NCI-H510A treated with DMSO at 0.1 percent for 48 hours (cell line): Measurements from ENCODE around the gene AP3D1.
A peak's percentile ranks its signal among the peaks of the same experiment; 100 is the strongest.

Experiments
- DNase-seq: peaks from one replicate; lab custom pipeline; 2025; lab: John Stamatoyannopoulos, UW

AP3D1 gene

GRCh38 chr19:2061495-2062388 lies 89.6 kb downstream of the AP3D1 start:
- DNase-seq, result peak; percentile 93

DNA sequence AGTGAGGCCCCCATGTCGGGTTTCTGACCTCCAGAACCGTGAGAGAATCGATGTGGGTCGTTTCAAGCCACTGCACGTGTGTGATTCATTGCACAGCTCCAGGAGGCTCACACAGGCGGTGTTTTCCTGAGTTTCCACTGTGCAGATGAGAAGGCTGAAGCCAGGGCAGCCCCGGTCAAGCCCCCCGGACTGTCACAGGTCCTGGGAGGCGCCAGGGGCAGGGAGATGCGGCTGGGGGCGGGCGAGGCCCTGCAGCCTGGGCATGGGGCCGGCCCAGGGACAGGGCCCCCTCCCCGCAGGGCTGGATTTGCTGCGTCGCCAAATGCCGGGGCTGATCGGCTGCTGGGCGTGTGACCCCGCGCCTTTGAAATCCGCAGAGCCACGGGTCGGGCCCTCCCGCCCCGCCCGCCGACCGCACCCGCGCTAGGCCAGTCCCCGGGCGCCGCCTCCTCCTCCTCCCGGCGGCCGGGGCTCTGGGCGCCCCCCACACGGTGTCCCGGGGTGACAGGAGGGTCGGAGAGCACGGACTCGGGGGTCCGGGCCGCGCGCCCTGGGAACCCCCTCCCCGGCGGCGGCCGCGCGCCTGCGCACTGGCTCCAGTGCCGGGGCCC lies 90.4 kb downstream of the AP3D1 start:
- no peak for DNase-seq

DNA sequence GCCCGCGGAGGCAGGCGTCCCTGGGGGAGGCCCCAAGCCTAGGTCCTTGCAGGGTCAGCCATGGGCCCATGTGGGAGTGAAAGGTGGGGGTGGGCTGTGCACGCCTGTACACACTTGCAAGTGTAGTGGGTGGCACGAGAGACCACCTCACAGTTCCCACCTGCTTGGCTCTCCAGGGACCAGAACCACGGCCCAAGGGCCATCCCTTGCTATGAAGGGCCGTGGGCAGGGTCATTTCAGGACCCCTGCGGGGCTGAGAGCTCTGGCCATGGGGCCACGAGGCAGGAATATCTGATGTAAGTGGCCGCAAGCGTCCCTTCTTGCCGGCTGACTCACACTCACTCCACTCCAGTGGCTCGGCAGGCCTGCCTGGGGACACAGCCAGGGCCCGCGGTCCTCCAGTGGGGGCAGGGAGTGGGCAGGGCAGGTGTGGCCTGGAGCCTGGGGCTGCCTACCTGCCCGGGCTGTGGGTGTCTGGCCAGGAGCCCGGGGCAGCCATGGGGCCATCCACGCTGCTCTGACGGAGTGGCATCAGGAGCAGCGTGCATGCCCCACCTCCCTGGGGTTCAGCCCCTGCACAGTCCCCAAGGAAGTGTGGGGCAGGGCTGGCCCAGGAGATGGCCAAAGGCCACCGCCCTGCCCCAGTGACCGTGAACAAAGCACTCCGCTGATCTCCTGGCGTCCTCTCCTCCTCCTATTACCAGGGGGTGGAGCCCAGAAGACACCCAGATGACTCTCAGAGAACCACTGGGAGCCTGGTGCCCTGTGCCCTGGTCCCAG lies 91.8 kb downstream of the AP3D1 start:
- DNase-seq, result peak; percentile 74

GRCh38 chr19:2058570-2059421 lies 92.6 kb downstream of the AP3D1 start:
- no peak for DNase-seq

DNA sequence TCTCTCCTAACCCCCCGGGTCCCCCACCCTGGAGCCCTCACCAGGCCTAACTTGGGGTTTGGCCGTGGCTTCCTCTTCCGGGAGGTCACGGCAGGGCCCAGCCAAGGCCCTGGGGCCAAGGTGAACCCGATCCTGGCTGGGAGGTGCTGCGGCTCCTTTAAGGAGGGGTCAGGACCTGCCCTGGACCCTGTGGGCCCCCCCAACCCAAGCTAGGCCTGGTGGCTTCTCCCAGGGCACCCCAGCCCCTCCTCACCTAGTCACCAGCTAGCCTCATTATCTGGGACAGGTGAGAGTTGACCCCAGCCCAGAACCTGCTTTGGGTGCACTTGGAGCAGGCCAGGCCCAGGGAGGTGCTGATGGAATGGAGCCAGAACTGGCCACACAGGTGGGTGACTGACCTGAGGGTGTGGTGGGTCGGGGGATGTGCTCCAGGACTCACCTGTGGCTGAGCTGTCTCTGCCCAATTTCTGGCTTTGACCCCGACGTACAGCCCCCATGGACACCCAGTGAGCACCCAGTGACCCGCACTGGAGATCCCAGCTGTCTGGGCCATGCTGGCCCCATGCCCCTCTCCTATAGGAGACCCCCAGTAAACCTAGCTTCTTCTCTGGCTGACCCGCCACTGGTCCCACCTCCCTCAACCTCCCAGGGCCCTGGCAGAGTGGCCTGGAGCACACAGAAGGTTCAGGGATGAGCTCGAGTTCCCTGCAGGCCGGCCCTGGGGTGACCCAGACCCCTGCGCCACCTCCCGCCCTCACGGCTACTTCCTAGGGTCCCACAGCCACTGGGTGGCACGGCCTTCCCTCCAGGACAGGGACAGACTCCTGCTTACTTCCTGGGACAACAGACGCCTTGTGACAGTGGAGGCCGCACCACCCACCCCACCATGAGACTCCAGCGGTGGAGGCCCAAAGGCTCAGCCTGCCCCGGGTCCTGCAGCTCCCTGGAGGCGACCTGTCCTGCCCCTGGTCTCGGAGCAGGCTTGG lies 93.6 kb downstream of the AP3D1 start:
- DNase-seq, result no peak

GRCh38 chr19:2056837-2057192 lies 94.6 kb downstream of the AP3D1 start:
- no peak for DNase-seq

DNA sequence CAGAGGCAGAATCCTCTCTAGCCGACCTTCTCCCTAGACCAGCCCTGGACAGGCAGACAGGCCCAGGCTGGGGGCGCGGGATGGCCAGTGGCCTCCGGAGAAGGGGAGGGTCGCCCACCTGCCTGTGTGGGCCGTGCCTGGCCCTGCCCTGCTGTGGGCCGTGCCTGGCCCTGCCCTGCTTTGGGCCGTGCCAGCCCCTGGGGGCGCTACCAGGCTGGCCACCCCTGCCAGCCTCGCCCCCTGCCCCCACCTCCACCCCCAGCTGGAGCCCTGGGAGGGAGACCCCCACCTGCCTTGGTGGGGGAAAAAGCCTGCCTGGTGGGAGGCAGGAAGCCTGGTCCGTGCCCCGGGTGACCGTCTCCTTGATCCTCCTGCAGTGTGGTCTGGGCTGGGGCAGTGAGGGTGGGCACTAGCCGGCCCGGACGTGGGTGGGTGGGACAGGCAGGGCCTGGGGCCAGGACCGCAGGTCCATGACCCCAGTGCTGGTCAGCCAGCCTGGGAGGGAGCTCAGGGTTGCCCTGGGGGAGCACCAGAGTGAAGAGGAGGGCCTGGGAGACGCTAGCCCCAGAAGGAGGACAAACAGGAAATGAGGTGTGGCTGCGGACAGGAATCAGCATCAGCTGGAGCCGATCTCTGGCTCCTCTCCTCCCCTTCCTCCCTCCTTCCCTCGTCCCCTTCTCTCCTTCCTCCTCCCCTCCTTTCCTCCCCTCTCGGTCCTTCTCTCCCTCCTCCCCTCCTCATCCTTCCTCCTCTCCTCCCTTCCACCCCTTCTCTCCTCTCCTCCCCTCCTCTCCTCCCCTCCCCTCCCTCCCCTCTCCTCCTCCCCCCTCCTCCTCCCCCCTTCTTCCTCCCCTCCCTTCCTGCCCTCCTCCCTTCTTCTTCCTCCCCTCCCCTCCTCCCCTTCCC lies 95.2 kb downstream of the AP3D1 start:
- peak; percentile 7 for DNase-seq

DNA sequence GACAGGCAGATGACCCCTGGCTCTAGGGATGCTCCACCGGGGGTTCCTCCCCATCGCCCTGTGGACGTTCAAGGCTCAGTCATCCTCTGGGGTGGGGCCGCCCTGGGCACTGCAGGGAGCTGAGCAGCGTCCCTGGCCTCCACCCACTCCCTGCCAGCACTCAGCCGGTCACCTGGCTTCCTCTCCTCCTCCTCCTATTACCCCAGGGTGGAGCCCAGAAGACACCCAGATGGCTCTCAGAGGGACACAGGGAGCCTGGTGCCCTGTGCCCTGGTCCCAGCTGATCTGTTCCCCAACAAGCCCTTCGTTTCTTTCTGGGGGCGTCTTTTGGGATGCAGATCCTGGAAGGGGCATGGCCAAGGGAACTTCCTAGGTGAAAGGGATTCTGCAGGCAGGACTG lies 96.6 kb downstream of the AP3D1 start:
- peak; percentile 29 for DNase-seq

- no peak for DNase-seq
Measured at GRCh38 chr19:2053601-2054389, 97.6 kb downstream of the AP3D1 start.

DNA sequence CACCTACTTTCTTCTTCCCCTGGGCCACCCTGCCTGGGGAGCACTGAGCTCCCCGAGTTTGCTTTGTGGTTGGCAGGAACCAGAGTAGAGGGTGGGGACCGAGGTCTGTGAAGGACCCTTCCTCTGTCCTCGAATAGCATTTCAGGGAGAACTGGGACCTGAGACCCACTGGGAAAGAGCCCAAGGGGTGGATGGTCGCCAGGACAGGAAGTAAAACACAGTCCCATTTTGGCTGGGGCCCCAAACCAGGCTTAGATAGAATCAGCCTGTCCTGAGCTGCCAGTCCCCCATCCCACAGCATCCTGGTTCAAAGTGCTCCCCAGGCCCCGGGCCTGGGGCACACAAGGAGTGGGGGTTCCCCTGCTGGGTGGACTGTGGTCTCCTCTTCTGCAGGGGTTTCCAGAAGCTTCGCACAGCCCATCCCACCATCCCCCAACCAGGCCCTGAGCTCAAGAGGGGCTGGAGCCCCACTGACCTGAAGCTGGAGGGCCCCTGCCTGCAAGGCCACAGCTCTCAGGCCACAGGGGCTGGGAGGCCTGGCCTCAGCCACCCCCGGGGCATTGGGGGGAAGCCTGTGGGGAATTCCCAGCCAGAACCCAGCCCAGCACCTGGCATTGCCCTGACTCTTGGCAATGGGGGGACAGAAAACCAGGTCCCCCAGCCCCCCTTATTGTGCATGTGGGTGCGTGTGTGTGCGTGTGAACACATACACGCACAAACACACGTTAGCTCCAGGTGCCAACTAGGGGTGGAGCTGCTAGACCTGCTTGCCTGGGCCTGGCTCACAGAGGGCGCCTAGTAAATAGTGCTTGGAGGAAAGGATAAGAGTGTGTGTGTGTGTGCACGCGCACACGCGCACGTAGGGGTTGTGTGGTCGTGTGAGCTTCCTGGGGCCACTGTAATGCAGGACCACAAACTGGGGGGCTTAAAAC lies 99.3 kb downstream of the AP3D1 start:
- DNase-seq, result no peak

DNA sequence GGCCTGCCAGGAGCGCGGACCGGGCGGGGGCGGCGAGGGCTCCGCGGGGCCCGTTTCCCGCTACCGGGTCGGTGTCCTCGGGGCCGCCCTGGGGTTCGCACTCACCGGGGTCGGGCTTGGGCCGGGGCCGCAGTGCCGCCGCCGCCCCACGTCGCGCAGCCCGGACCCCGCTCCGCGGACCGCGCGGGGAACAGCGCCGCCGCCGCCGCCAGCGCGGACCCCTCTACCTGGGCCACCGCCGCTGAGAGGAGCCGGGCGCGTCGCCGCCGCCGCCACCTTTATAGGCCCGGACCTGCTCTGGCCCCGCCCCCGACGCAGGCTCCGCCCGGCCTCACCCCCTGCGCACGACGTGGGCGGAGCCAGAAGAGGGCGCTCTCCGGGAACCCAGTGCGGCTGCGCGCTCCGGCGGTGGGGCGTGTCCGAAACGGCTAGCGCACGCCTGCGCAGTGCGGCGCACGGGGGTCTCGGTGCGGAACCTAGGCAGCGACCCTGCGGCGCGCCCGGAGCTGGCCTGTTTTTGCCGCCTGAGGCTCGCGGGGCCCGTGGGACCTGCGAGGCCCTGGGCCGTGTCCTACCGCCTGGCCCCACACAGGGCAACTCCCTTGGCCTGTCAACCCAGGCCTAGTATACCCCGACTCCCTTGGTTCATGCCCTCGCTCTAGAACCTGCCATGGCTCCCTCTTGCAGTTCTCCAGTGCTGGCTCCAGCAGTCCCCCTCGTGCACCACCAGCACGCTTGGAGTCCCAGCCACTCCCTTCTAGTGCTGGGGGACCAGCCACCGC lies 100.2 kb downstream of the AP3D1 start, which contains the start of gene MKNK2:
TSS of gene MKNK2 (minus strand) at position 254 of the 782 bp plus-strand sequence. CDS start 393 bp downstream, outside the sequence.
- DNase-seq, result peak; percentile 69
